ENCODE results near the gene TBC1D3B. TPM values are rescaled to one million over a fixed set of nuclear protein-coding genes. Genes with fewer than 3 reads are reported as not detected.
"Not testable (repeated sequence)": the region's sequence is repeated elsewhere in the genome, so short reads cannot be mapped to it uniquely, and the experiment has no call there.

The TBC1D3B gene
- polyA plus RNA-seq, 3 donors = 6.9 to 18.7 (median 8.6) TPM

DNA sequence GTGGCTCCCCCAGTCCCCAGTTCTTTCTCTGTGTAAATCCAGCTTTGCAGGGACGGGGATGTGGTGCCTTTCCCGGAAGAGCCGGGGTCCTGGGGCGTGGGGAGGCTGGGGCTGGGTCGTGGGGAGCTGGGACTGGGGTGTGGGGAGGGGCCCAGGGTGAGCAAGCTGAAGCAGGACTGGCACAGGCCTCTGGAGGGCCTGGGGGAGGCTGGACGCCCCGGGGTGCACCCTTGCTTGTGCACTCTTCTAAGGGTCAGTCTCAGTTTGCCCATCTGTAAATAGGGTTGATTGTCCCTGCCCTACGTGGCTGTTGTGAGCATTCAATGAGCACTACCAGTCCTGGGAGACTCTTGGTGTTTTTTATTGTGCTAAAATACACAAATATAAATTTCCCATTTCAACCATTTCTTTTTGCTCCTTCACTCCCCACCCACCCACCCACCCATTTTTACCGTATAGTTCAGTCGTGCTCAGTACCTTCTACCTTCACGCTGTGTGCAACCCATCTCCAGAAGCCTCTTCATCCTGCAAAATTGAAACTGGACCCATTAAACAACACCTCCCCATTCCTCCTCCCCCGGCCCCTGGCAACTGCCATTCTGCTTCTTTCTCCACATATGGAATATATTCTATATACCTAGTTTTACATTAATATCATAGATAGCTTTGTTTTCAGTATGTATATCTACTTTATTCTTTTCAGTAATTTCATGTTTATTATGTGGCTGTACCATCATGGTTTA is 7.8 kb upstream of the TBC1D3B start:
- DNase-seq (ENCODE audit: extremely low read depth in 1 of 11, low read depth in 9 of 11, low spot score in 4 of 11) = no peak

DNA sequence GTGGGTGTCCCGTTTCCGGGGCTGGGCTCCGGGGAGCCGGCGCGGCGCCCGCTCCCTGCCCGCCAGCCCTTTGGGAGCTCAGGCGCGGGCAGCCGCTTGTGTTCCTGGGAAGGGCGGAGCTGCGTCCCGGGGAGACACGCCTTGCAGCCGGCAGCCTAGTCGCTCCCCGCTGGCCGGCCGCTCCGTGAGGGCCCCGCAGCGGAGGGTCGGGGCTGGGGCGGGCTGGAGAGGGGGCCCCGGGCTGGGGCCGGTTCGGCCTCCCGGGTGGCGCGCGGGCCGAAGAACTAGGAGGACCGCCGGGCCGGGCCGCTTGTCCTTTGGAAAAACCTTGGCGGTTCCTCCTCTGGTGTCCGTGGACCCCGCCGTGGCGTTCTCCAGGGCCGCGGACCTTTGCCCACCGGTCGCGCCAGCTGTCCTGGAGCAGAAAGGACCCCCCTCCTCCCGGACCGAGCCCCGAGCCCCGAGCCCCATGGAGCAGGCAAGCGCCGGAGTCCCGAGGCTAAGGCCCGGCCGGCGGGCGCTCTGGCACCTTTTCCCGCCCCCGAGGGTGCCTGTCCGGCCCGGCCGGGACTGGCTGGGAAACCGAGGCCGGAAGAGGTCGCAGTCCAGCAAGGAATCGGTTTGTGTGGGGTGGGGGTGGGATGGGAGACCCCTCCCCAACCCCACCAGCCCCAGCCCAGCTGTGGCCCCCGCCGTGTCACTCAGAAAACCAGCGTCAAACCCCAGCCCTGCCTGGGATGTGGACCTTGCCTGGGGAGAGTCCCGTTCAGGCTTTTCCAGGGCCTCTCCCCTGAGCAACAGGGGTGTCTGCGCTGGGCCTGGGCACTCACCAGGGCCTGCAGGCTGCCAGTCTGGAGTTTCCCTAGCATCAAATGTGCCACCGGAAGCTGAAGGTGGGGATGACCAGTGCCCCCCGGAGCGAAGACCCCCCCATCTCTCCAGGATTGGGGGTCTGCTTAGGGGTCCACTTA is 6.8 kb upstream of the TBC1D3B start:
- peak in 9 of 11 donors; percentile 49 to 76 (median 64) for DNase-seq (ENCODE audit: extremely low read depth in 1 of 11, low read depth in 9 of 11, low spot score in 4 of 11)

DNA sequence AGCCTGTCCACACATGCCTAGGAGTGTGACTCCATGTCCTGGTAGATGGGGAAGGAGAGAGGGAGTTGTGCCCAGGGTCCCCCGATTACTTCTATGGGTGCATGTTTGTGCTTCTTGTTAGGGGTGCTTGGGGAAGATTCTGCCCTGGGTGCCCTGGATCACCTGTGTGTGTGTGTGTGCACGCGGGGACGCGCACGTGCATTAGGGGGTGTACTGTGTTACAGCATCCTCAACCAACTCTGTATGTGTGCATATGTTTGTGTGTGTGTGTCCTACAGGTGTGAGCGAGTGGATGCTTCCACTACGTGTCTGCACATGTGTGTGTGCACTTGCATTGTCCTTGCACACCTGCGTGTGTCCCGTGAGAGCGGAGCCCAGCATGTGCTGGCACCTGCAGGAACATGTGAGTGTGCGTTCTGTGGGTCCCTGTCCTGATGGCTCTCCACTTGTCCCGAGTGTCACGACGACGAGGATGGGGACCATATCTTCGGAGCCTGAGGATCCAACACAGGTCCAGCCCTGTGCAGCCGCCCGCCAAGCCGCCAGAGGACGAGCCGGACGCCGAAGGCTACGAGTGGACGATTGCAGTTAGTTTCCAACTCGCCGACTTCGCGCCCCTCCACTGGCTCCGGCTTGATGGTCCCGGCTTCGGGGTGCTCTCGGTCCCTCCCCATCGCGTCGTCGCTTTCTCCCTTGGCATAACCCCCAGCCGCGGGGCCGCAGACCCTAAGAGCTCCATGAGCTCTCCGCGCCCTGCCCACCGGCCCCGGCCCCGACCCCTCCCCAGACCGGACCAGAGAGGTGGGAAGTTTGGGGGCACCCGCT is 6.0 kb upstream of the TBC1D3B start:
- peak in 2 of 11 donors; percentile 6 to 28 for DNase-seq (ENCODE audit: extremely low read depth in 1 of 11, low read depth in 9 of 11, low spot score in 4 of 11)

DNA sequence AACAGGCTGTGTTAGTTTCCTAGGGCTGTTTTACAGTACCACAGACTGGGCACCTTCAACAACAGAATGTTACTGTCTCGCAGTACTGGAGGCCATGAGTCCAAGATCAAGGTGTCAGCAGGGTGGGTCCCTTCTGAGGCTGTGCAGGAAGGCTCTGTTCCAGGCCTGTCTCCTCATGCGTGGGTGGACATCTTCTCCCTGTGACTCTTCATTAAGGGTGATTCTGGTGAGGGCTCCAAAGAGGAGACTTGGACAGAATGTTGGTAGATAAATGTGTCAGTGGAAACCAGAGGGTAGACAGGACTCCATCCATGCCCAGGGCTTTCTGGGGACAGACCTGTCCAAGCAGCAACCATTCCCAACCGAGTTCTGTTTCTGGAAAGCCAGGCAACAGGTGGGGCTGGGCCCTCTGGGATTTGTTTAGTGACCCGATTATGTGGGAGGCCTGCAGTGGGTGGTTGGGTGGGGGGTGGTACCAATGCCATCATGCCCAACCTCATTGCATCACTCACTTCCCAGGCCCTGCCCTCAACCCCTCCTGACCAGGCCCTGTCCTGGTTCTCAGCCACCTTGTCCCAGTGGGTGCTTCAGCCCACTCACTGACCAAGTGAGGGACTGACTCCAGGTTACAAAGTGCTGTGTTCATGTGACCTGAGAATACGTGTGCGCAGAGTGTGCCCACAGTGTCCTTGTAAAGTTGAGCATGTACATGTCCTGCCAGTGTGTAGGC is 5.2 kb upstream of the TBC1D3B start:
- not testable (repeated sequence) for DNase-seq (ENCODE audit: extremely low read depth in 1 of 11, low read depth in 9 of 11, low spot score in 4 of 11)

DNA sequence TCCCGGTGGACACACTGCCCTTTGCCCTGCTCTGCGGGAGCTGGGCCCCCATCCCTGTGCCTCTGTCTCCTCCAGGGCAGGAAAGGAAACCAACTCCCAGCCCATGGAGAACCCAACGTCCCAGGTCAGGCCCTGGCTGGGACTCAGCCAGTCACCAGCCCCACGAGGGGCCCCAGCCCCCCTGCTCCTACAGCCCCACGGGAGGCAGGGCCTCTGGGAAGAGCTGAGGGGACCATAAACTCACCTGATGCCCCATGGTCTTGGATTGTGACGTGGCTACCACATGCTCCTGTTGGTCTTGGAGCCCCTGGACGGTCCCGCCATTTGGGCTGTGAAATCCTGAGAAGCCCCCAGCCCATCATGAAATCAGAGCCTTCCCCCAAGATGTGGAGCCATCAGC is 7.6 kb downstream of the TBC1D3B start:
- DNase-seq (ENCODE audit: extremely low read depth in 1 of 11, low read depth in 9 of 11, low spot score in 4 of 11) = not testable (repeated sequence)

DNA sequence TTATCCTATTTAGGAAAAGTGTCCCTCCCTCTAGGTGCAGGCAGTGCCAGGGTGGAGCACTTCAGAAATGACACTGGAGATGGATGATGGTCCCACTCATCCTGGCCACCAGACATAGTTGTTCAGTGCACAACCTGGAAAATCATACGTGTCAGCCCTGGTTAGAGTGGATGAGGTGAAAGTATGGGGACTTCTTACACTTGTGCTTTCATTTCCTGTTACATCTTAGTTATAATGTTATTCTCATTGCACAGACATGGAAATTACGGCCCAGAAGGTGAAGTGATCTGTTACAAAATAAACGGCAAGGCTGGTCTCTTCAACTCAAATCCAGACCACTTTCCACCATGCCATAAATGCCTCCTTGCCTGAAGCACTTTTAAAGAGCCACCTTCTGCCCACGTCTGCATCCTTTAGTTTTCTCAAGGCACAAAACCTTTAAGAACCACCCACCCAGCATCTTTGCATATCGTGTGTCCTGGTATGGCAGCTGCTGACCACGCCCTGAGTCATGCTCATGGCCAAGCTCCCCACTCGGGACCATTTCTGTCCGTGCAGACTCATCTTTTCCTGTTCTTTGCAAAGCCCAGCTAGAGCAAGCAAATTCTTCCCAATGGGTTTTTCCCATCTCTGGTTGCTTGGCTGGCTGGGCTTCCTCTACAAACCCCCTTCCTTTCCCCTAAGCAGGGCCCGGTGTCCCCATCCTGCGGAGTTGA is 22.4 kb downstream of the TBC1D3B start:
- no peak for DNase-seq (ENCODE audit: extremely low read depth in 1 of 11, low read depth in 9 of 11, low spot score in 4 of 11)

DNA sequence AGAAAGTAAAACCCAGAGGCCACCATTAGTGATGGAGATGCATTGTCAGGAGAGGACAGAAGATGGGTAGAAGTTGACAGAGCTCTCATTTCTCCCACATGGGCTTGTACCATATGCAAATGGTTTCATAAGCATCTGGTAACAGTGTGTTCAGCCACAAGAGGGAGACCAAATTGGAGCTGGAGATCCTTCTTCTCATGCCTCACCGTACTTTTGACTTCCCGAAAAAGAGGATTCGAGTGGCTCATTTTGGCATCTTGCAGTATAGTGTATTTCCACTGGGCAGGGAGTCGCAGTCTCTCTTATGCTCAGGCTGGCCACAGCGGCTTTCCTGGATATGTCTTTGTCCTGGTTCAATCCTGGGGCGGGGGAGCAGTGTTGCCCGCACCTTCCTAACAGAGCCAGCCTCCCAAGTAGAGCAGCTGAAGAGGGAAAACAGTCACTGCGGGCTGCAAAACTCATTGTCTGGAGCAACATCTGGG is 23.8 kb downstream of the TBC1D3B start:
- DNase-seq (ENCODE audit: extremely low read depth in 1 of 11, low read depth in 9 of 11, low spot score in 4 of 11) = no peak

DNA sequence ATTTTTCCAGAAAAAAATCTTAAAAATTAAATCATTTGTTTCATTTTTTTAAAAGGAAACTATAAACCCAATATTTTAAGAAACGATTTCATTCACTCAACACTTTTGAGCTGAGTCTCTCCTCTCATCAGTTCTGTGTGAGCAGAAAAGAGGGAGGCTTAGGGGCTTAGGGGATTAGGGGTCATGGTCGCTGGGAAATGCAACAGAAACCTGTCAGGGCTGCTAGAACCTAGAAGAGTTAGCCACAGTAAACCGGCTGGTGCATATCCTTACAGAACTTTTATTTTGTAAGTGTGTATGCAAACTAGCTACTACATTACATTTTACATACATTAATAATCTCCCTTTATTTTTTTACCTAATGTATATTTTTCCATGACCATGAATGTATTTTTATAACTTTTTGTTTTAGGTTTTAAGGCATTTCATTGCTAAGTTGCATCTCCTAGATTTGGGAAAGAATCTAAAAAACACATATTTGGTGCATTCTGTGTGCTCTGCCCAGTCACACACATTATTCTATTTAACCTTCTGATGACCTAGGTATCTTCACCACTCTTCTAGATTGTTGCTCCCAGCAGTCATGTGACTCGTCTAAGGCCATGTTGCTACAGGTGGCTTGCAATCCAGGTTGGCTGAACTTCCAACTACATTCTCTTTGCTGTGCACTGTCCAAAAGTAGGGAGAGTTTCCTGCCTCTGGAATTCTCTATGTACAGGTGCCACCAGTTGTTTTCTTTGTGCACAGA is 24.4 kb downstream of the TBC1D3B start:
- no peak for DNase-seq (ENCODE audit: extremely low read depth in 1 of 11, low read depth in 9 of 11, low spot score in 4 of 11)

DNA sequence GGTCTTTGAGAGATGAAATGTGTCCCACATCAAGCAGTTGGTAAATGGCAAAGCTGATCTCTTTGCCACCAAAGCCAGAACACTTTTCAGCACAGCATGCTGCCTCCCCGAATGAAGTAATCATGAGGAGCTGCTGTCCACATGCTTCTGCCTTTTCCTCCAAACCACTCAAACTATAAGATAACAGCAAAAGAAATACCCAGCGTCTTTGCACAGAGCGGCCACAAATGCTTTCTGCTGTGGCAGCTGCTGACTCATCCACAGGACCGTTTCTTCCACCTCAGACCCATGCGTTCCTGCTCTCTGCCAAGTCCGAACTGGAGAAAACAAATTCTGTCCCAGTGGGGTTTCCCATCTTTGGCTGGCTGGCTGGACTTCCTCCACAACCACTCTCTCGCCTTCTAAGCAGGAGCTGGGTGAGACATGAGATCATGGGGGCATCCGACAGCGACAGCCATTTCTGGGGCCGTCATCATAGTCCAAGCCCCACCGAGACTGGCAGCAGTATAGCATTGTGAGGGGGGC is 27.1 kb downstream of the TBC1D3B start:
- DNase-seq (ENCODE audit: extremely low read depth in 1 of 11, low read depth in 9 of 11, low spot score in 4 of 11) = no peak

DNA sequence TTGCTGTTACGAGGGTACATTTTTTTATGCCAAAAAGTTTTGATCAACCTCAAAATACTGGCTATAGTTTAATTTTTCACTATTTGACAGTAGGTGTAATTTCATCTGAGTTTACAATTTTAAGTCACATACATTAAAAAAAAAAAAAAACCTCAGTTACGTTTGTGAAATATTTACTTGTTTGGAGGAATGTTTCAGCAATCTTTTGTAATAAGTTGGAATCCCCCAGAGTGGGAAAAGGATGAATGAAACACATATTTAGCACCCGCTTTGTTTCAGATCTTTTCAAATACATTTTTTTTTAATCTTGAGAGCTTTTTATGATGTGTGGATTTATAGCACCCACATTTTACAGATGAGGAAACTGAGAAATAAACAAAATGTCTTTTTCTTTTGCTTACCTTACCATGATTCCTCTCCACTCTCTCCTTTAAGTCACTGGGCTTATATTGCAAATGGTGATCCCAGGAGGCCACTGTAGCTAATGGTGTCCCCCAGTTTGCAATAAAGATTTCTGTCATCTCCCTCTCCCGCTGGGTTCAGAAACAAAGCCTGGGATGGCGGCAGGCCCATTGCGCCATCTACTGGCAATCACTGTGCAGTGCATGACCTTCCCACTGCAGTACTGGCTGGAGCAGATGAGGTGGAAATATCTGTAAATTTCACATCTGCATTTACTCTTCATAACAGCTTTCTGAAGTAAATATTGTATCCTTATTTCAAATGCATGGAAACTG is 27.7 kb downstream of the TBC1D3B start:
- DNase-seq (ENCODE audit: extremely low read depth in 1 of 11, low read depth in 9 of 11, low spot score in 4 of 11) = peak; percentile 33 to 74 (median 46)

DNA sequence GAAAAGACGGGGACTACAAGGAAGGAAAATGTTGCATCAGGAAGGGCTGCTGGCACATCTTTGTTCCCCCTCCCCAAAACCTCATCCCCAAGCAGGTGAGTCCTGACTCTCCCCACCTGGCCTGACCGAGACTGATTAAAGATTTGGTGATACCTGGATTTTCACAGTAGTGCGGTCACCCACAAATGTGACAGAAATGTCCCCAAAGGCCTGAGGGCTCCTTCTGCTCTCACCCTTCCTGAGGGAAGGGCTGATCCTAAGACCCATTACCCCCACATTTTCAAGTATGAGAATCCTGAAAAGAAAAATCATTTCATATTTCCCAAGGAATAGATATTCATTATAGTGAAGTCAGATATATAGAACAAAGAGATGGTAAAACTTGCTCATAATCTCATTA is 28.8 kb downstream of the TBC1D3B start:
- no peak for DNase-seq (ENCODE audit: extremely low read depth in 1 of 11, low read depth in 9 of 11, low spot score in 4 of 11)

DNA sequence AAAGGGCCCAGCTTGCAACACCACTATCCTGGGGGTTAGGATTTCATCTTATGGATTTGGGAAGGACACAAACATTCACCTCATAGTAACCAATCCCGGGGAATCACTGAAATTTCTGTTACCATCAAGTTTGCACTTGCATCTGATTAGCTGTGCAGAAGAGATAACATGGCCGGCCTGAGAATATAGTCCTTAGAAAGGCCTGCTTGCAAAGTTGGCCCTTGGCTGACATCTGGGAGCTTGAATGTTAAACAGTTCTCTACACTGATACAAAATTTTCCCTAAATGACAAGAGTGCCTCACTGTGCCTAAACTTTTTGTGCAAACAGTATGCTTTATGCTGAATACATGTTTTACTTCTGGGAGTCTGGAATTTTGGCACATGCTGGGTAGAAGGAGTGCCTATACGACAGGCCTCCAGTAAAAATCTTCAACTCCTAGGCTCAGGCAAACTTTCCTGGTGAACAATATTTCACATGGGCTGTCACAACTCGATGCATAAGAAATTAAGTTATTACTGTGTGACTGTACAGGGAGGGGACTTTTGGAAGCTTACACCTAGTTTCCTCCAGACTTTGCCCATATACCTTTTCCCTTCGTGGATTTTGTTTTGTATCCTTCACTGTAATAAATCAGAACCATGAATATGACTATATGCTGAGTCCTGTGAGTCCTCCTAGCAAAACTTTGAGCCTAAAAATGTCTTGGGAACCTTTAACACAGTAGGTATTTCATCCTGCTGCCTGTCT is 31.3 kb downstream of the TBC1D3B start:
- DNase-seq (ENCODE audit: extremely low read depth in 1 of 11, low read depth in 9 of 11, low spot score in 4 of 11) = no peak

DNA sequence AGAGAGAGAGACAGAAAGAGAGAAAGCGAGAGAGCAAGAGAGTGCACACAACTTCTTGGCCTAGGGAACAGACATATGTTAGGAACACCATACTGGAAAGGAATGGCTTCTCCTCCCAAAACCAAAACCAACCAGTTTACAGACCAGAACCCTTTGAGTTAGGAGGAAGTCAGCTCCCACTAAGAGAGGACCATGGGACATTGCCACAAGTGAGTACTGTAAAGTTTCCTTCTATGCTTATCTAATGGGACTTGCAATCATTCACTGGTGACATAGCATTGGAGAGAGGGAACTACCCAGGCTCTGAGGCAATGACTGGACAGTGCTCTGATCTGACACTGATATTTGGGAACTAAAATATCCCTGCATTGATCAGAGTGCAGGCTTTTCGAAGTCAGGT is 32.4 kb downstream of the TBC1D3B start:
- no peak for DNase-seq (ENCODE audit: extremely low read depth in 1 of 11, low read depth in 9 of 11, low spot score in 4 of 11)

DNA sequence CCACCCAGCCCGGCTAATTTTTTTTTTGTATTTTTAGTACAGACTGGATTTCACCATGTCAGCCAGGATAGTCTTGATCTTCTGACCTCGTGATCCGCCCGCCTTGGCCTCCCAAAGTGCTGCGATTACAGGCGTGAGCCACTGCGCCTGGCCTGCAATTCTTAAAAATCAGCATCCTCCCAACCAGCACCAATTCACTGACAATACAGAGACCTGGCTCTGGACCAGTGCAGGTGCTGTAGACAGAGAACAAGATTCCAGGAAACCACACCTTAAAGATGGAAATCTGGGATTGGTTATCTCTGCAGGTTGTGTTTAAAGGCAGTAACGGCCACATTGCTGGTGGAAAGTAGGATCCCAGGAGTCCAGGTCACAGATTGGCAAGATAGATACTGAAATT is 33.6 kb downstream of the TBC1D3B start:
- no peak for DNase-seq (ENCODE audit: extremely low read depth in 1 of 11, low read depth in 9 of 11, low spot score in 4 of 11)

DNA sequence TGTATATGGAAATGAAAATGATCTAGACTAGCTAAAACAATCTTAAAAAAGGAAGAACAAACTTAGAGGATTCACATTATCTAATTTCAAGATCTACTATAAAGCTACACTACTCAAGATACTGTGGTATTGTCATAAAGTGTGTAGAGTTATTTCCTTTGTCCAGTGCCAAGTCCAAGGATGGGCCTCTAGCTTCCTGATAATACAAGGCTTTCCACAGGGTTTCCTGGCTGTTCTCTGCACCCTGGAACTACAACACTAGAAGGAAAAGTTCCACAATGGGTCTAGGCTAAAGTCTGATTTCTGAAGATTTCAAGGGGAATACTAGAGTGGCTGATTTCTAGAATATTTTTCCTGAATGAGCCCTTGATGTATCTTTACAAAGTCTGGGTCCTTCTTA is 34.2 kb downstream of the TBC1D3B start:
- DNase-seq (ENCODE audit: extremely low read depth in 1 of 11, low read depth in 9 of 11, low spot score in 4 of 11) = no peak

DNA sequence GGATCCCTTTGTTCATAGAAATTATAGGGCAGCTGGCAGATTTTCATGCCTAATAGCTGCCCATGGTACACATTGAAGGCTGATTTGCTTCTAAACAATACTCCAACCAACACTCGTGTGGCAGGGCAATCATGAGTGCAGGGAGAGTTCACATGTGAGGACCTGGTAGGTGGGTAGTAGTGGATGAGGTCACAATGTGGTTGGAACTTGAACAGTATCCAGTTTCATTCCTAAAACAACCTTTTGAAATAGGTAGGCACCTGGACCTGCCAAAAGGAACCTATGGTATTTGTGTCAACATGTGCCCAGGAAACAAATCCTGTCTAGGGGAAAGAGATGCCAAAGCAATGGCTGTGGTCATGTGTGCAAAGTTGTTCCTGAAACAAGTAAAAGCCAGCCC is 40.0 kb downstream of the TBC1D3B start:
- no peak for DNase-seq (ENCODE audit: extremely low read depth in 1 of 11, low read depth in 9 of 11, low spot score in 4 of 11)

All from renal cortex interstitium (tissue), 11 donors.